HK-2 (cell line): ENCODE data around the gene SH3RF3.
A peak's percentile ranks its signal among the peaks of the same experiment; 100 is the strongest.

Experiments
- DNase-seq: peaks from one replicate; pipeline ENCODE4 v3.0.0-alpha.2; 2018; ENCODE audit not compliant: unreplicated experiment

SH3RF3 gene

DNA sequence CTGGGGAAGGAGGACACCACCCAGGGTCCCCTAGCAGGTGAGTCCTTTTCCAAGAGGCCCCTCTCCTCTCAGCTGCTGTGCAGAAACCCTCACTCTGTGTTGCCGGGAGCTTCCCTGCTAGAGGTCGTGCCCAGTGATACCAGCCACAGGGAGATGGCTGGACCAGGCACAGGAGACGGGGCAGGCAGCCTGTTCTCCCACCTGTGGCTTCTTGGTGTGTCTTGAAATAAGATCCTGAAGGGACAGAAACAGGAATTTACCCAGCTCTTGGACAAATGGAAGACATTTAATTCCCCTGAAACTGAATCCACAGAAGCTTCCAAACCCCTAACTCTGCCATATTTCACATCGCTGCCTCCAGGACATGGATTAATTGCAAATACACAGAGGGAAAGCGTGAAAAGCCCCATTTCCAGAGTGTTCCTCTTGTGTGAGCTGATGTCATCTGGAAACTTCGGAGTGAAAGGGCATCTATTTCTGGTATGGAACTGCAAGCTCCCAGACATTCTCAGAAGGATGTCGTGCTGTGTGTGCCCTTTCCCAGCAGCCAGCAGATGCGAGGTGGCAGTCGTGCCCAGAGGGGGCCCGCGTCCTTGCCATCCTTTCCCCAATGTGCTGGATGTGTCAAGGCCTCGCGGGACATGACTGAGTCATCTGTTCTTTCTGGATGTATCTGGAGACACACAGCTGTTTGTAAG lies 307.0 kb downstream of the SH3RF3 start:
- DNase-seq: no peak

DNA sequence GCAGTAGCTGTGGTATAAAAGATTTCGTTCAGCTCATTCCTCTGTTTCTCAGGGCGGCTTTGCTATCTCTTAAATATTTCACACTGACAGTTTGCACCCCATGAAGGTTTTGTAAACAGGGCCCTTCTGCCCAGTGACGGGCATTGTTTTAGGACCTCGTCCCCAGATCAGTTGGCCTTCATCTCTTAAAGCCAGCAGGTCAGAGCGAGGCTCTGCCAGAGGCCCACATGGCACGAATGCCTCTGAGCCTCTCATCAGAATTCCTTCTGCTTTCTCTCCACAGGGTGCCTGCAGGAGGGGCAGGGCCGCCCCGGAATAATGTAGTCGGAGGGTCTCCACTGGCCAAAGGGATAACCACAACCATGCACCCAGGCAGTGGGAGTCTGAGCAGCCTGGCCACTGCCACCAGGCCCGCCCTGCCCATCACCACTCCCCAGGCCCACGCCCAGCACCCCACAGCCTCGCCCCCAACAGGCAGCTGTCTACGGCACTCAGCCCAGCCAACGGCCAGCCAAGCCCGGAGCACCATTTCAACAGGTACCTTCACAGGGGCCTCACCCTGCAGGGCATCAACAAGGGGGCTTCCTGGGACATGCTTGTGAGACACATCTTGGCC lies 307.7 kb downstream of the SH3RF3 start:
- DNase-seq: no peak

DNA sequence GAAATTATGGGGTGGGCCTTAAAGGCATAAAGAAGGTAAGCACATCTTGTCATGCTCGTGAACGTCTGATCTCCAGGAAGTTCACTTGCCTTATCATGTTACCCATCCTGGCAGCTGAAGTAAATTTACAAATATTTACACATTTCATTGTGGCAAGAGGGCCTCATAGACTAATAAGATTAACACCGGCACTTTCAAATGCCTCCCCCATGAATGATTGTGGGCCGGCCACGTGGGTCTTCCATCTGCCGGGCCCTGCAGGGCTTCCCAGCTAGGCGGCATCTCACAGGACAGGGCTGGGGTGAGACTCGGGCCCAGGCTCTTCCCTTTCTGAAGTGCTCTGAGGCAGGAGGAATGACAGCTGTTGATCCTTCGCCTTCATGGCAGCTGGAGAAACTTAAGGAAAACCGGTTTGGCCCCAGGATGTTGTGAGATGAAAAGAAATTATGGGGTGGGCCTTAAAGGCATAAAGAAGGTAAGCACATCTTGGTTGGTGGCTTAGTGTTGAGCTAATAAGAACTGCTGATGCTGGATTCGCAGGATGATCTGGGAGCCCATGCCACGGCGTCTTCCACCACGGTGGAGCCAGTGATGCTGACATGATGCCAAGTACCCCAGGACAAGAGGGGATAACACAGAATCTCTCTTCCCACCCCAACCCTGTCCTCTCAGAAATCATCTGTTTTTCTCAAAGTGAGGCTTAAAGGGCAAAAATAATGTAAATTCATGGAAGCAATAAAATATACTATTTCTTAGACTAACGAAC lies 308.5 kb downstream of the SH3RF3 start:
- no peak for DNase-seq

DNA sequence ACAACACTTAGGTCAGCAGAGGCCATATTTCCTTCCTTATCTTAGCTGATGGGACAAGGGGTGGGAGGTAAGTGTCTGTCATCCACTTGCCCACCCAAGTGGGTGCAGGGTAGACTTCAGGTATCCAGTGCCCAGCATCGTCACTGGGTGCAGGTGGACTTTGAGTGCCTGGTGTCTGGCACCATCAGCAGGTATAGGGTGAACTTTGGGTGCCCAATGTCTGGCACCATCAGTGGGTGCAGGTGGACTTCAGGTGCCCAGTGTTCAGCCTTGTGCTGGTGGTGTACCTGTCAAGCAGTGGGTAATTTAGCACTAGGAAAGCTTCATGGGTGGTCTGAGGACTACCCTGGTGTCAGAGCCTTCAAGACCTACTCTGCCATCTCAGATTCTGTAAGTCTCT lies 309.1 kb downstream of the SH3RF3 start:
- no peak for DNase-seq

DNA sequence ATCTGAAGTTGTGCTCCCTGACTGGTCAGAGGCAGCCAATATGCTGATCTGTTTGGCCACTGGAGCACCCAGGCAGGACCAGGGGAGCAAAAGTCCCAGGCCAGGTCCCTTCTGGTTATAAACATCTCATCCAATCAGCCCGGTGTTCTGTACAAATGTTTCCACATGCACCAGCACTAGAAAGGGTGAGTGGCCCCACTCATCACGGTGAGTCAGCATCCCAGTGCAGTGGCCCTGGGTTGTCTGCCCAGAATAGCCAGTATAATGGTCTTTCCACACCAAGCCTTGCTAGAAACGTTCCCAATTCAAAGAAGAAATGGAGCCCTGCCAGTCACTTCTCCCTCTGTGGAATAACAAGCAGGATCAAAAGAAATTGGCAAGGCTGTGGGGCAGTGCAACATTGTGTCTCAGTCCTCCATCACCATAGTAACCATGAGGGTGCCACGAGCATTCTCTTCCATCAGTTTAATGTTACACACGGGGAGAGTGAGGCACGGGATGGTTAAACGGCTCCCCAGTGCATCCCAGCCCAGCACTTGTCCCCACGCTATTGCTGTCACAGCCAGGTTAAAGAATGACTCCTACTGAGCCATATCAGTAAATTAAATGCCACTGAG lies 309.9 kb downstream of the SH3RF3 start:
- DNase-seq: peak; percentile 7

DNA sequence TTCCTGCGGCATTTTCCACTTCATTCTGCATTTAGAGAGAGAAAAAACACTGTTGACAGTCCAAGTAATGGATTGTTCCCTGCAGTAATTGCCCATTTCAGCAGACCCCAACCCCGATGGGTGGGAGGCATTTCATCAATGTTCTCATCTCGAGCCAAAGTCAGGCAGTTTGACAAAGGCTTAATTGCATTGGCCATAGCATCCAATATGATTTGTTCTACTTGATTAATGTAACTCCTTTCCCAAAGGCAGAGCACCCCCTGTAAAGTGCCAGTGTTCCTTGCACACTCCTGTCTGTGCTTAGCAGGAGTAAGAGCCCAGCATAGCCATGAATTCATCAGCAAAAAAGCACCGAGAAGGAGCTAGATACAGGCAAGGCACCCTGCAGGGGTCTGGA lies 310.4 kb downstream of the SH3RF3 start:
- no peak for DNase-seq

DNA sequence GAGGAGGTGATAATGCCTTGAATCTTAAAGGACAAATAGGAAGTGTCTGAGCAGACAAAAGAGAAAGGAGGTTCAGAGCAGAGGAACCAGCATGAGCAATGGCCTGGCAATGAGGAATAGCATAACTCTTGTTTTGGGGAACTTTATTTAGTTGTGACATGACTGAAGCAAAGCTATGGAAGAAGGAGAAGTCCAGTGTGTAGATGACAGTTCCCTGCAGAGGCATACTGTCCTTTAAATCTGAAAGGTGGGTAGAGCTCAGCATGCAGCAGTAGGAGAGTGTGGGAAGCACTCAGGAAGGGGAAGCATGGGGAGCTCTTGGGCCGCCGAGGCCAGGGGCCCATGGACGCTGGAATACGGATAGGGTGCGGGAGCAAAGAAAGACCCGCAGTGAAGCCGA lies 311.0 kb downstream of the SH3RF3 start:
- no peak for DNase-seq

DNA sequence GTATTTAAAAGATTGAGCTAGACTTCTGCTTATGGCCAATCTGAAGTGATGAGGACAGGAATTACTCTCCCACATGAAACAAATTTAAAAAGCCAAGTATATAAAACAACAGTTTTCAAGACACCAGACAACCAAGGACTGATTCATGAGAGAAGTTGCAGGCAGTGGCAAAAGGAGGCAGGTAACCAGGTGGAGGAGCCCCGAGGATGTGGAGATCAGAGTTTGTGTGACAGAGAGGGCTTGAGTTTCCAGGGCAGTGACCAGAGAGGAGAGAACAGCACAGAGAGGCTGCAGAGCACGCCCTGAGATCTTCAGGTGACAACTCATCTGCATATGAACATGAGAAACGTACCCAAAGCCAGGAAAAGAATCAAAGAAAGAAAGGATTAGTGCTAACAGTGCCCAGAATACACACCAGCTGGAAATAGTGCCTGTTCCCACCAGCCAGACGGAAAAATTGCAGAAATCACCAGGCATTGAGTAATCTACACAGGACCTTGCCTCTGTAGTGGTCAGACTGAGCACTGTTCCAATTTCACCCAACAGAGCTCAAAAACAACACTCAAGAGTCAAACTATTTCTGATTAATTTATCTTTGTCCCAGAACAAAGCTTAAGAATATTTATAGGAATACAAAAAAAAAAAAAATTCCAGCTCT lies 311.6 kb downstream of the SH3RF3 start:
- no peak for DNase-seq

DNA sequence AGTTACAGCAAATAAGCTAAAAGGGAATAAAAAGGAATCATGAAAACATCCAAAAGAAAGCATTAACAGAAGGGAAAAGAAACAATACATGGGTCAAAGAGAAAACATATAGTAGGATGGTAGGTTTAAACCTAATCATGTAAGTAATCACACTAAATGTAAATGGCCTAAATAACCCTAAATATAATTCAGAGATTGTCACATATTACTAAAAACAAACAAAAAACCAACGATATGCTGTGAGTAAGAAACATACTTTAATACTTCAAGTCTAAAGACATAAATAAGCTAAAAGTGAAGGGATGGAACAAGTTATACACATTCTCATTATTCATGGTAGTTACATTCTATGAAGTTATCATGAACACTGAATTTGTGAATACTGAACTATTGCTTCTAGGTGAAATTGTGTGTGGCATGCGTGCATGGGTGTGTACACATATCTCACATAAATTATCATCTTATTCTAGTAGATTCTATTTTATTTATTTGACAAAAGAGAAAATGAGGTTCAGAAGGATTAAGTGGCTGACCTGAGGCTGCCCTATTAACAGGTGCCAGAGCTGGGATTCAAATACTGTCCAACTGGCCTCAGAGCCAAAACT lies 313.8 kb downstream of the SH3RF3 start:
- no peak for DNase-seq

DNA sequence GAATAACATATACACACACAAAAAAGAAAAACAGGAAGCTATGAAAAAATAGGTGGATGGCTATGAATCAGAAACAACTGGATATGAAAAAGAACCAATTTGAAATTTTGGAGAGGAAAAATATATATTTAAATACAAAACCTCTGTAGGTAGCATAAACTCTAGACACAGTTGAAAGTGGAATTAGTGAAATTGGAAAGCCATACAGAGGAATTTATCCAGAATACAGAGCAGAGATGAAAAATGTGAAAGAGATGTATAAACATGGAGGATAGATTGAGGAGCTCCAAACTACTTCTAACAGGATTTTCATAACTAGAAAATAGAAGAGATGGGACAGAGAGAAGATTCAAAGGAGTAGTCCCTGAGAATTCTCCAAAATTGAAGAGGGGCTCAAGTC lies 315.9 kb downstream of the SH3RF3 start:
- no peak for DNase-seq

DNA sequence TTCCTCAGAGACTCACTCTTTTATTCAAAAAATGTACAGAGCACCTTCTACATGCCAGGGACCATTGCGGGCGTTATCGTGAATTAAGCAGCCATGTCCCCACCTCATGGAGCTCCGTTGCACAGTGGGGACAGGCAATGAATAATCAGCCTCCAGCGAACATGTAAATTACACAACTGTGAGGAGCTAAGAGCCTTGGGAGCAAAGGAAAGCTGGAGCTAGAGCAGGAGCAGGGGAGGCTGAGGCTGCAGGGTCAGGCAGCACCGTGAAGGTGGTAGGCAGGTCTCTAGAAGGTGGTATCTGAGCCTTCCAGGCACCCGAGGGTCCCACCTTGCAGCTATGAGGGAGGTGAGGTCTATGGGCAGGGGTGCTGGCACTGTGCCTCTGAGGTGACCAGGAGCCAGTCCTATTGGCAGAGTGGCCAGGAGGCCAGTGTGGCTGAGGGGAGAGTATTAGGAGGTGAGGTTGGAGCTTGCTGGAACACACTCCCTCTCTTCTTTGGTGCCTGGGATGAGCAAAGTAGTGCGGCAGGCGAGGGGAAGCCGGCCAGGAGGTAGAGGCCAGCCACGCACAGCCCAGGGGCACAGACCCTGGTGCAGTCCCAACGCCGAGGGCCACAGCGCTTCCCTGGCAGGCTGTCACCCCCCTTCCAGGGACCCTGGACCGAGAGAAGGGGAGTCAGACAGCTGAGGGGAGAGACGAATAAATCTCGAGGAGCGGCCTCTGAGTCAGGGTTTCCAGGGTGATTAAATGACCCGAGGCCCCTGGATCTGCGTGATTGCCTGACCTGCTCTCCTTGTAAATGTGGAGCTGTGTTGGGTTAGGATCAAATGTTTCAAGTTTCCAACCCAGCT lies 317.5 kb downstream of the SH3RF3 start:
- no peak for DNase-seq

DNA sequence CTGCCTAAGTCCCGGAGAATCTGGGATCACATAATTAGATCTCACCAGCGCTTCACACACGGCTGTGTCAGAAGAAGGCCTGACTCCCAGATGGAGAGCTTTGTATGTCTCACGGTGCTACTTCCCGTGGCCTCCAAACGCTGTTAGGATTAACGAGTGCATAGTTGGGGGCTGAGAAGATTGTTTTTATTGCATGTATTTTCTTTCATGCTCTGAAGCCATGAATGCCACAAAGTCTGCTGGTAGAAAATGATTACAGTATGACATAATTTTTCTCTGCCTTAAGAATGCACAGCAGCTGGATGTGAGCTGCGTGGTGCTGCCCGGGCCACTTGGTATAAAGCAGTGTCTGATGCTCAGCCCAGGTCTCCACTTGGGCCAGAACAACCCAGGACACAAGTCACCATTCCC lies 318.3 kb downstream of the SH3RF3 start:
- DNase-seq: no peak

DNA sequence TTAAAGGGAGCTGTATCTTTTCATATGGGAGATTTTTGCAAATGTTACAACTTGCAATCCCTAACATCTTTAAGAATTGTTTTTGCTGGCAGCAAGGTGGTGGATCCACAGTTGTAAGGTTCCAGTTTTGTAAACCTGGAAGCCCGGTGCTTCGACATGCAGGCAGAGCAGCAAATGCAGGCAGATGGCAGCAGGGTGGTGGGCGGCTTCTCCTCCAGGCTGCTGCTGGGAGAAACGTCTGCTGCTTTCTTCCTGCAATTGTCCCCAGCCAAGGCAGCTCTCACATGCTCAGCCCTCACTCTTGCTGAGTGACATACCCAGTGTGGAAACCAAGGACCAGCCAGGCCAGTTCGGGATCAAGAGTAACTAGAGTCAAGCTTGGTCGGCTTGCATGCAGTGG lies 318.8 kb downstream of the SH3RF3 start:
- no peak for DNase-seq

DNA sequence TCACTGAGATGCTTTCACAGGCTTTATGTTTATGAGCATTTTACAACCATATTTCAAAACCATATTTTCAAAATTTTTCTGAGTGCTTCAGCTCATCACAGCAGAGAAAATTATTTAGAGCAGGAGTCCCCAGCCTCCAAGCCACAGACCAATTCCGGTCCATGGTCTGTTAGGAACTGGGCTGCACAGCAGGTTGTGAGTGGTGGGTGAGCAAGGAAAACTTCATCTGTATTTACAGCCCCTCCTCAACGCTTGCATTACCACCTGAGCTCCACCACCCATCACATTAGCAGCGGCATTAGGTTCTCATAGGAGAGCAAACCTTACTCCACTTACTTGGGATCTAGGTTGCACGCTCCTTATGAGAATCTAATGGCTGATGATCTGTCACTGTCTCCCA lies 319.2 kb downstream of the SH3RF3 start:
- no peak for DNase-seq

DNA sequence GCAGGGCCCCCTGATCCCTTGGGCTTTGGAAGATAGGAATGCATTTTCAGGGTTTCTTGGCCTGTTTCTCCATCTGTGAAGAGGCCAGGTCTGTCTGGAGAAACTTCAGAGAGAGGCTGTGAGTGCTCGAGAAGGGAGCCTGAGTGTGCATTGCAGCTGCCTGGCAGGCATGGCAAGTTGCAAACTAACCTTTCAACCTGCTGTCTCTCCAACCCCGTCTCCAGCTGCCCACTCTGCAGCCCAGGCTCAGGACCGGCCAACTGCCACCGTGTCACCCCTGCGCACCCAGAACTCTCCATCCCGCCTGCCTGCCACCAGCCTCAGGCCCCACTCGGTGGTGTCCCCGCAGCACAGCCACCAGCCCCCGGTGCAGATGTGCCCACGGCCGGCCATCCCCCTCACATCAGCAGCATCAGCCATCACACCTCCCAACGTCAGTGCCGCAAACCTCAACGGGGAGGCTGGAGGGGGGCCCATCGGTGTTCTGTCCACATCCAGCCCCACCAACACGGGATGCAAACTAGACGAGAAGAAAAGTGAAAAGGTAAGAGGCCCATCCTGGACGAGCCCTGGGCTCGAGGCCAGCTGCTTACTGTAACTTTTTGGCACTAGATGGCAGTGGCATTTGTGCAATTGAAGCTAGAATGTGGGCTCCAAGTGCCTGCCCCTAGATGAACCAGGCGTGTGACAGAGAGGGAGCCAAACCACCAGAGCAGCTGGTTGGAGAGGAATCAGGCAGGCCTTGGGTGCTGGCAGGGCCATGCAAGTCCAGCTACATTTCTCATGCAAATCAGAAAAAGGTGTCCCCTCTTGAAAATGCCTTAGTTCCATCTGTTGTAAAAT lies 320.2 kb downstream of the SH3RF3 start:
- DNase-seq: no peak

DNA sequence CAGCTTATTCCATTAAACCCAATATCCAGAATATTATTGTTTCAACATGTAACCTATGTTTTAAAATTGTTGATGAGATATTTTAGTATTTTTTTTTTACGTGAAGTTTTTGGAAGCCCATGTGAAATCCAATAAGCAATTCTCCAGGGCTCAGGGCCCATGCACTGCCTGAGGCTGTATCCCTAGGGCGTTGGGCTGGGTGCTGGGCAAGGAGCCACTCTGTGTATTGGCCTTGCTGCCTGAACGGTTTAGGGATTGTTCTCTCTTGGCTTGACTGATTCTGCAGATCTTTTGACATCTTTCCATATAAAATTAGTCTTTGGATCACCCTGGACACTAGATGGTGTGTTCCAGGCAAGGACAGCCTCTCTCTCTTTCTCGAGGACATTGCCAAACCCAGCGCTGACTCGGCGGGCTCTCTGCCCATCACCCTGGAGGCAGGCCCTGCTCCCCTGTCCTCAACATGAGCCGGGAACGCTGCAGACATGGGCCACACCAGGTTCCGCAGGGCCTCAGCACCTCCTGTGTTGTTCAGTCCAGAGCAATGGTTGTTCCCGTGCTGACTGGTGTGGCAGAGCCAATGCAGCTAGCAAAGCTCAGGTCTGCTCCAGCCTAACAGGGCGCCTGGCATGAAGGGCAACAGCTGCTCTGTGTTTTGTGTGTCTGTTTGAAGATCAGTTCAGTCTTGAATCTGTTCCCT lies 321.7 kb downstream of the SH3RF3 start:
- no peak for DNase-seq

DNA sequence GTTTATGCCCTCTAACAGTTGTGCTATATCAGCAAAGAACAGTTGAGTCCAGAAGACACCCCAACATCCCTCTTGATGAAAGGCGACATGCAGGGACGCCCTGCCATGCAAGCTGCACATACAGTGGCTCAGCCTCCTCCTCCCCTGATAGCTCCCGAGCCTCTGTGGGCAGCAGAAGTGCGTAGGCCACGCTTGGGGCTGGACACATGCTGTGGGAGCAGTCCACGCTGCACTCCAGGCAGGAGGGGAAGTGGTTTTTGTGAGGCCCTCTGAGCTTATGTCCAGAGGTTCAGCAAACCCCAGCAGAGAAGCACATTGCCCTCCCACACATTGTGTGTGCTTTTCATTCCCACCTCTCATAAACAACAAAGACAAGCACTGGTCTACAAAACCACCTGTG lies 322.7 kb downstream of the SH3RF3 start:
- DNase-seq: no peak

DNA sequence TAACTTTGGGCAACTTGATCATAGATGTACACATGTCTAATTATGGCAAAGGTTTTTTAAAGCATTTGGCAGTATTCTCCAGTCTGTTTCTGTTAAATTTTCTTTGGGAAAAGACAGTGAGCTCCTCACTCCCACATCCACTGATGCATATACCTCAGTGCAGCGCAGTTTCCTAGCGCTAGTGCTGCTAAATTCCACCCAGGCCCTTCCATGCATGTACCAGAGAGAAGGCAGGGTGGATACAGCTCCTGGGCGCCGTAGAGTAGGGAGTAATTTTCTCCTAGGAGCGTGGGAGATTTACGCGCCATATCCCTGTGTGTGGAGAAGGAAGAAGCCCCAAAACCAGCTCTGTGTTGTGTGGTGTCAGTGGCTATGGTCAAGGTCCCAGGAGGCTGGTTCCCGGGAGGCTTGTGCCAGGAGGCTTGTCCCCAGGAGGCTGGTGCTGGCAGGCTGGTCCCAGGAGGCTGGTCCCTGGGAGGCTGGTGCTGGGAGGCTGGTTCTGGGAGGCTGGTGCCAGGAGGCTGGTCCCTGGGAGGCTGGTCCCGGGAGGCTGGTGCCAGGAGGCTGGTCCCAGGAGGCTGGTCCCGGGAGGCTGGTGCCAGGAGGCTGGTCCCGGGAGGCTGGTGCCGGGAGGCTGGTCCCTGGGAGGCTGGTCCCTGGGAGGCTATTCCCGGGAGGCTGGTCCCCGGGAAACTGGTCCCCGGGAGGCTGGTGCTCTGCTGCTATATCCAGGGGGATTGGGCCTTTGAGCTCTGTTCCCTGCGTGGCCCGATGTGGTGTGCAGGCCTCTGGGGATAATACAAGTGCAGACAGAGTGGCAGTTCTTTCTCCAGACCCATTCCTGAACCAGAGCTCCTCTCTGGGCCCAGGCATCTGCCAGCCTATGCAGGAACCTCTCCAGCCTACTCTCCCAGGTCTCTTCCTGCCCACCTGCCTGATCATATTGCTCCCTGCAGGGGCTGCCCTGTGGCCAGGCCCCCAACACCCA lies 323.6 kb downstream of the SH3RF3 start:
- no peak for DNase-seq
